Loucy (cell line): ENCODE measurements around the gene MYO1F.

Experiments used
- H2AFZ ChIP-seq: fragments of 200-600 bp; sonication (generic); 2 replicates; pipeline ENCODE4 v1.6.0; 2016; ENCODE audit warnings: antibody characterized with exemption, mild to moderate bottlenecking, low read length, moderate library complexity
- H3F3A ChIP-seq: fragments of 200-600 bp; 2 replicates; pipeline ENCODE4 v1.6.0; 2016; ENCODE audit warnings: antibody characterized with exemption, low read depth, mild to moderate bottlenecking
- H3K27me3 ChIP-seq: fragments of 200-600 bp; sonication (generic); 2 replicates; pipeline ENCODE4 v1.6.1; 2014; ENCODE audit warnings: low read length, mild to moderate bottlenecking; ENCODE audit not compliant: insufficient read depth, poor library complexity, severe bottlenecking
- H3K36me3 ChIP-seq: fragments of 200-600 bp; sonication (generic); 2 replicates; pipeline ENCODE4 v1.6.1; 2016; ENCODE audit warnings: low read length; ENCODE audit not compliant: insufficient read depth
- H3K4me1 ChIP-seq: fragments of 200-600 bp; sonication (generic); 2 replicates; pipeline ENCODE4 v1.5.1; 2014; ENCODE audit warnings: low read length, mild to moderate bottlenecking; ENCODE audit not compliant: insufficient read depth, poor library complexity, severe bottlenecking
- H3K4me2 ChIP-seq: fragments of 200-600 bp; sonication (generic); 2 replicates; pipeline ENCODE4 v1.6.0; 2014; ENCODE audit warnings: antibody characterized with exemption, low read length, low read depth, mild to moderate bottlenecking; ENCODE audit not compliant: poor library complexity, severe bottlenecking
- H3K4me3 ChIP-seq: fragments of 200-600 bp; sonication (generic); 2 replicates; pipeline ENCODE4 v1.5.1; 2014; ENCODE audit warnings: low read length, mild to moderate bottlenecking, mixed read lengths; ENCODE audit not compliant: poor library complexity, severe bottlenecking
- H3K79me2 ChIP-seq: fragments of 200-600 bp; sonication (generic); 2 replicates; pipeline ENCODE4 v1.6.1; 2014; ENCODE audit warnings: low read length; ENCODE audit not compliant: insufficient read depth
- H3K9ac ChIP-seq: fragments of 200-600 bp; sonication (generic); 2 replicates; pipeline ENCODE4 v1.6.0; 2014; ENCODE audit warnings: mild to moderate bottlenecking, low read depth, low read length, moderate library complexity; ENCODE audit not compliant: poor library complexity, severe bottlenecking
- H3K9me2 ChIP-seq: fragments of 200-600 bp; sonication (generic); replicated peaks from 2 replicates; pipeline ENCODE4 v1.6.1; 2016; ENCODE audit warnings: low read depth, low read length, mixed read lengths
- H3K9me3 ChIP-seq: fragments of 200-600 bp; sonication (generic); 2 replicates; pipeline ENCODE4 v1.6.1; 2014; ENCODE audit warnings: mild to moderate bottlenecking, antibody characterized with exemption, low read length, low read depth; ENCODE audit not compliant: insufficient read depth
- H4K20me1 ChIP-seq: fragments of 200-600 bp; sonication (generic); 2 replicates; pipeline ENCODE4 v1.6.0; 2014; ENCODE audit warnings: antibody characterized with exemption, low read length, mild to moderate bottlenecking; ENCODE audit not compliant: insufficient read depth, poor library complexity, severe bottlenecking
- CTCF ChIP-seq: fragments of 200-600 bp; sonication (generic); conservative IDR thresholded peaks from 2 replicates; pipeline ENCODE4 v1.5.1; 2014; ENCODE audit warnings: mild to moderate bottlenecking, antibody characterized with exemption, low read length
- EZH2phosphoT487 ChIP-seq: fragments of 200-600 bp; IDR thresholded peaks from 2 replicates; pipeline ENCODE4 v1.6.1; 2018; ENCODE audit warnings: antibody characterized with exemption, mild to moderate bottlenecking, moderate library complexity, borderline replicate concordance

The MYO1F gene

GRCh38 chr19:8481201-8481600 is 96.0 kb downstream of the MYO1F start:
- H3K9ac ChIP-seq, result no peak overlapping the region
- H3K27me3 ChIP-seq, result no peaks in the 10 kb centered on the region
- H3K79me2 ChIP-seq, result peaks cover 96% of the 10 kb centered on the region
- no peak overlapping the region for H3K4me2 ChIP-seq
- H3F3A ChIP-seq, result no peaks in the 10 kb centered on the region
- TF ChIP-seq EZH2phosphoT487 (no peak), CTCF (no peak)
- H3K4me1 ChIP-seq, result no peaks in the 10 kb centered on the region
- no peak overlapping the region for H2AFZ ChIP-seq
- peaks cover 90% of the 10 kb centered on the region for H3K36me3 ChIP-seq
- peaks cover 89% of the 10 kb centered on the region for H4K20me1 ChIP-seq
- no peak overlapping the region for H3K4me3 ChIP-seq
- no peaks in the 10 kb centered on the region for H3K9me2 ChIP-seq
- H3K9me3 ChIP-seq, result no peaks in the 10 kb centered on the region

- H3K27me3 ChIP-seq, result no peaks in the 10 kb centered on the region
- TF ChIP-seq CTCF (no peak), EZH2phosphoT487 (no peak)
- H4K20me1 ChIP-seq, result peaks cover 88% of the 10 kb centered on the region
- H3K9me3 ChIP-seq, result no peaks in the 10 kb centered on the region
- H3K79me2 ChIP-seq, result peaks cover 99% of the 10 kb centered on the region
- H3K4me3 ChIP-seq, result no peak overlapping the region
- no peaks in the 10 kb centered on the region for H3K4me1 ChIP-seq
- H2AFZ ChIP-seq, result no peak overlapping the region
- no peak overlapping the region for H3K4me2 ChIP-seq
- no peaks in the 10 kb centered on the region for H3F3A ChIP-seq
- H3K9ac ChIP-seq, result no peak overlapping the region
- H3K9me2 ChIP-seq, result no peaks in the 10 kb centered on the region
- peaks cover 90% of the 10 kb centered on the region for H3K36me3 ChIP-seq
These were observed 98.6 kb downstream of the MYO1F start for GRCh38 chr19:8478598-8478997.

GRCh38 chr19:8477889-8478288 is 99.4 kb downstream of the MYO1F start:
- no peak overlapping the region for H3K4me2 ChIP-seq
- H3F3A ChIP-seq, result no peaks in the 10 kb centered on the region
- H3K4me3 ChIP-seq, result no peak overlapping the region
- H2AFZ ChIP-seq, result no peak overlapping the region
- no peaks in the 10 kb centered on the region for H3K27me3 ChIP-seq
- H3K9ac ChIP-seq, result no peak overlapping the region
- no peaks in the 10 kb centered on the region for H3K9me2 ChIP-seq
- H3K9me3 ChIP-seq, result no peaks in the 10 kb centered on the region
- H3K36me3 ChIP-seq, result peaks cover 90% of the 10 kb centered on the region
- no peaks in the 10 kb centered on the region for H3K4me1 ChIP-seq
- TF ChIP-seq EZH2phosphoT487 (no peak), CTCF (no peak)
- H4K20me1 ChIP-seq, result peaks cover 88% of the 10 kb centered on the region
- peaks cover 92% of the 10 kb centered on the region for H3K79me2 ChIP-seq
